H1 (cell line): Measurements from ENCODE around the gene IL17RA. TPM values are rescaled to one million over a fixed set of nuclear protein-coding genes. Genes with fewer than 3 reads are reported as not detected.

Source experiments
- CTCF ChIA-PET: fragments of 300-600 bp; sonication (Branson Sonifier 250); formaldehyde crosslinking; loops from one replicate; lab custom pipeline; 2021; ENCODE audit not compliant: partially characterized antibody; lab: Charles Lee
- POLR2A ChIA-PET: fragments of 300-600 bp; sonication (Branson Sonifier 250); formaldehyde crosslinking; loops from one replicate; lab custom pipeline; 2021; ENCODE audit warnings: inconsistent platforms; ENCODE audit not compliant: partially characterized antibody; lab: Charles Lee
- DNase-seq, 2 experiments: peaks; one replicate each; pipeline versions ENCODE4 v3.0.0 to v3.0.0-alpha.2; 2010 to 2022; ENCODE audit warnings: low spot score in 2 of 2, low read depth in 1 of 2, mixed read lengths in 1 of 2
- FAIRE-seq: peaks from 2 replicates; lab custom pipeline; 2011; peaks lifted over from hg19 to GRCh38; lab: Jason Lieb, UNC
- H2AFZ ChIP-seq: 2 replicates; pipeline ENCODE4 v1.8.1; 2012; ENCODE audit warnings: low read length, inconsistent platforms
- H2AK5ac ChIP-seq: 2 replicates; pipeline ENCODE4 v1.6.1; 2013; ENCODE audit warnings: low read depth, low read length
- H2BK120ac ChIP-seq: replicated peaks from 2 replicates; pipeline ENCODE3; 2013; ENCODE audit warnings: low read depth, low read length, inconsistent platforms
- H2BK12ac ChIP-seq: 2 replicates; pipeline ENCODE4 v1.6.1; 2013; ENCODE audit warnings: low read depth, low read length
- H2BK15ac ChIP-seq: 2 replicates; pipeline ENCODE4 v1.6.1; 2013; ENCODE audit warnings: low read length
- H2BK20ac ChIP-seq: 2 replicates; pipeline ENCODE4 v1.6.1; 2013; ENCODE audit warnings: low read length
- H2BK5ac ChIP-seq: 2 replicates; pipeline ENCODE4 v1.6.1; 2013; ENCODE audit warnings: low read depth, low read length
- H3K14ac ChIP-seq: 2 replicates; pipeline ENCODE4 v1.6.1; 2013; ENCODE audit warnings: inconsistent platforms; ENCODE audit not compliant: insufficient read length
- H3K18ac ChIP-seq: 2 replicates; pipeline ENCODE4 v1.6.1; 2013; ENCODE audit warnings: low read length; ENCODE audit errors: extremely low read depth
- H3K23ac ChIP-seq: 2 replicates; pipeline ENCODE4 v1.6.1; 2013; ENCODE audit warnings: inconsistent platforms; ENCODE audit not compliant: insufficient read length
- H3K23me2 ChIP-seq: 2 replicates; pipeline ENCODE4 v1.6.1; 2013; ENCODE audit warnings: low read depth, low read length
- H3K27ac ChIP-seq: 2 replicates; pipeline ENCODE4 v1.6.1; 2011; ENCODE audit warnings: low read depth, low read length, inconsistent platforms
- H3K27me3 ChIP-seq, 4 experiments: replicated peaks in 1 of 4; 1 replicate in 1 of 4; 2 replicates in 3 of 4; pipeline versions ENCODE4 v1.6.1 to v1.8.1; 2011 to 2013; ENCODE audit warnings: low read length in 3 of 4, mild to moderate bottlenecking in 3 of 4, inconsistent platforms in 2 of 4, mixed read lengths in 2 of 4, moderate library complexity in 1 of 4; ENCODE audit not compliant: control insufficient read depth in 3 of 4, insufficient read depth in 3 of 4; ENCODE audit errors: extremely low read depth in 1 of 4
- H3K36me3 ChIP-seq, 4 experiments: 2 replicates each; pipeline versions ENCODE4 v1.6.1 to v1.8.1; 2011 to 2013; ENCODE audit warnings: mild to moderate bottlenecking in 4 of 4, low read length in 3 of 4, moderate library complexity in 2 of 4, control low read depth in 1 of 4, inconsistent platforms in 1 of 4; ENCODE audit not compliant: insufficient read depth in 4 of 4, control insufficient read depth in 2 of 4
- H3K4ac ChIP-seq: replicated peaks from 2 replicates; pipeline ENCODE3; 2013; ENCODE audit warnings: low read length, low read depth, mixed read lengths, inconsistent platforms; ENCODE audit not compliant: insufficient read length
- H3K4me1 ChIP-seq, 4 experiments: replicated peaks in 1 of 4; 1 replicate in 1 of 4; 2 replicates in 3 of 4; pipeline versions ENCODE4 v1.6.1 to v1.8.1; 2011 to 2013; ENCODE audit warnings: low read length in 3 of 4, inconsistent platforms in 2 of 4, mixed read lengths in 1 of 4; ENCODE audit not compliant: insufficient read depth in 4 of 4, control insufficient read depth in 3 of 4
- H3K4me2 ChIP-seq, 2 experiments: 2 replicates each; pipeline versions ENCODE4 v1.6.1 to v1.8.1; 2011 to 2013; ENCODE audit warnings: low read depth in 2 of 2, low read length in 2 of 2, control low read depth in 1 of 2, inconsistent platforms in 1 of 2, mild to moderate bottlenecking in 1 of 2; ENCODE audit not compliant: insufficient read depth in 1 of 2
- H3K4me3 ChIP-seq, 4 experiments: fragments of 200-600, 300-600 bp in 1 of 4; sonication (generic), shearing (Covaris generic), sonication (Bioruptor Twin) in 1 of 4; 2 replicates each; pipeline versions ENCODE4 v1.5.1 to v1.8.1; 2011 to 2016; ENCODE audit warnings: low read length in 4 of 4, low read depth in 3 of 4, control low read depth in 2 of 4, inconsistent platforms in 2 of 4, mild to moderate bottlenecking in 2 of 4, mixed read lengths in 1 of 4, moderate library complexity in 1 of 4; ENCODE audit not compliant: insufficient read depth in 2 of 4; ENCODE audit errors: extremely low read depth in 1 of 4
- H3K56ac ChIP-seq: replicated peaks from 2 replicates; pipeline ENCODE3; 2013; ENCODE audit warnings: low read depth, mild to moderate bottlenecking, mixed read lengths, low read length, inconsistent platforms; ENCODE audit not compliant: insufficient read length
- H3K79me1 ChIP-seq: 2 replicates; pipeline ENCODE4 v1.6.1; 2013; ENCODE audit warnings: low read depth, low read length, control low read depth
- H3K79me2 ChIP-seq, 2 experiments: 2 replicates each; pipeline versions ENCODE4 v1.6.1 to v1.8.1; 2012 to 2013; ENCODE audit warnings: low read length in 2 of 2, mild to moderate bottlenecking in 2 of 2, inconsistent platforms in 1 of 2; ENCODE audit not compliant: insufficient read depth in 2 of 2, control insufficient read depth in 1 of 2
- H3K9ac ChIP-seq, 4 experiments: replicated peaks in 1 of 4; 1 replicate in 1 of 4; 2 replicates in 3 of 4; pipeline versions ENCODE4 v1.6.1 to v1.8.1; 2011 to 2013; ENCODE audit warnings: low read depth in 3 of 4, low read length in 3 of 4, control low read depth in 2 of 4, mild to moderate bottlenecking in 2 of 4, moderate library complexity in 2 of 4, inconsistent platforms in 1 of 4; ENCODE audit errors: extremely low read depth in 1 of 4
- H3K9me3 ChIP-seq, 2 experiments: 2 replicates each; pipeline versions ENCODE4 v1.6.1 to v1.8.1; 2012 to 2013; ENCODE audit warnings: mild to moderate bottlenecking in 2 of 2, moderate library complexity in 2 of 2, control low read depth in 1 of 2, inconsistent platforms in 1 of 2, low read depth in 1 of 2, low read length in 1 of 2, mixed read lengths in 1 of 2; ENCODE audit not compliant: insufficient read depth in 2 of 2
- H4K20me1 ChIP-seq, 2 experiments: replicated peaks in 1 of 2; 2 replicates each; pipeline versions ENCODE3 to v1.8.1; 2011 to 2013; ENCODE audit warnings: inconsistent platforms in 2 of 2, low read length in 2 of 2, mild to moderate bottlenecking in 1 of 2; ENCODE audit not compliant: insufficient read depth in 2 of 2, control insufficient read depth in 1 of 2
- H4K5ac ChIP-seq: 2 replicates; pipeline ENCODE4 v1.6.1; 2013; ENCODE audit warnings: low read length, low read depth, mixed read lengths, inconsistent platforms; ENCODE audit not compliant: insufficient read length
- H4K8ac ChIP-seq: 2 replicates; pipeline ENCODE4 v1.8.0; 2013; ENCODE audit warnings: mild to moderate bottlenecking, moderate library complexity, low read length, inconsistent platforms; ENCODE audit not compliant: insufficient read depth; ENCODE audit errors: extremely low read depth
- H4K91ac ChIP-seq: replicated peaks from 2 replicates; pipeline ENCODE3; 2013; ENCODE audit warnings: low read length, mixed read lengths, inconsistent platforms; ENCODE audit not compliant: insufficient read length
- E2F6 ChIP-seq: IDR thresholded peaks from 2 replicates; pipeline ENCODE4 v1.6.1; 2012; ENCODE audit warnings: inconsistent platforms
- EZH2 ChIP-seq: fragments of 200-600 bp; sonication (generic); IDR thresholded peaks from 2 replicates; pipeline ENCODE4 v1.7.1; 2012; ENCODE audit warnings: low read depth, mild to moderate bottlenecking, moderate library complexity, low read length, inconsistent platforms; ENCODE audit not compliant: severe bottlenecking
- MAX ChIP-seq: IDR thresholded peaks from 2 replicates; pipeline ENCODE4 v1.6.1; 2012; ENCODE audit warnings: inconsistent platforms
- PHF8 ChIP-seq: fragments of 200-600 bp; sonication (generic); conservative IDR thresholded peaks from 2 replicates; pipeline ENCODE4 v1.7.1; 2012; ENCODE audit warnings: low read depth, mild to moderate bottlenecking, inconsistent platforms, low read length, moderate library complexity
- RBBP5 ChIP-seq: IDR thresholded peaks from 2 replicates; pipeline ENCODE4 v1.7.1; 2012; ENCODE audit warnings: low read depth, mild to moderate bottlenecking, inconsistent platforms, low read length, moderate library complexity, borderline replicate concordance
- SIX5 ChIP-seq: IDR thresholded peaks from 2 replicates; pipeline ENCODE4 v1.6.1; 2011; ENCODE audit warnings: mild to moderate bottlenecking, low read depth, low read length
- SP4 ChIP-seq: IDR thresholded peaks from 2 replicates; pipeline ENCODE4 v1.6.1; 2012; ENCODE audit warnings: low read length, inconsistent platforms
- WGBS, 2 experiments: shearing (Covaris generic) in 1 of 2; methylation state at CpG; one replicate each; pipeline versions ENCODE4 v1.1.6 to v1.1.7; 2013 to 2015; ENCODE audit warnings: low lambda C conversion rate in 2 of 2, mixed read lengths in 2 of 2, inconsistent platforms in 1 of 2, low coverage in 1 of 2, missing lambda C conversion rate in 1 of 2; ENCODE audit not compliant: insufficient replicate concordance in 2 of 2, insufficient coverage in 1 of 2, insufficient read length in 1 of 2; ENCODE audit errors: extremely low coverage in 1 of 2, missing lambda C conversion rate in 1 of 2; 5-methylcytosine and 5-hydroxymethylcytosine counted together
- polyA plus RNA-seq, 7 experiments: library from polyadenylated mRNA; depleted of rRNA in 3 of 7; stranded (reverse) in 5 of 7; unstranded in 2 of 7; fragments of >200 nt in 5 of 7; fragments of 200-250 nt in 2 of 7; gene quantifications; 1 replicate in 5 of 7; 2 replicates in 1 of 7; 4 replicates in 1 of 7; pipeline versions ENCODE4 v1.2.1 to v1.2.3, GENCODE V29; 2011 to 2013; ENCODE audit warnings: missing spikeins in 2 of 7, mixed read lengths in 2 of 7
- total RNA-seq: library from RNA; stranded (reverse); fragmentation: NEBNext Ultra II Directional; extraction: Animal tissue kit (Norgen Biotek cat#: 25700); gene quantifications from 2 replicates; pipeline ENCODE4 v1.2.1, GENCODE V29; 2021

Gene IL17RA
- total and polyA plus RNA-seq, 2 of the 8 experiments (the other 6 are each of a cell fraction or from before 2014, with no cell fraction given): 5.6 to 9.9 TPM

DNA sequence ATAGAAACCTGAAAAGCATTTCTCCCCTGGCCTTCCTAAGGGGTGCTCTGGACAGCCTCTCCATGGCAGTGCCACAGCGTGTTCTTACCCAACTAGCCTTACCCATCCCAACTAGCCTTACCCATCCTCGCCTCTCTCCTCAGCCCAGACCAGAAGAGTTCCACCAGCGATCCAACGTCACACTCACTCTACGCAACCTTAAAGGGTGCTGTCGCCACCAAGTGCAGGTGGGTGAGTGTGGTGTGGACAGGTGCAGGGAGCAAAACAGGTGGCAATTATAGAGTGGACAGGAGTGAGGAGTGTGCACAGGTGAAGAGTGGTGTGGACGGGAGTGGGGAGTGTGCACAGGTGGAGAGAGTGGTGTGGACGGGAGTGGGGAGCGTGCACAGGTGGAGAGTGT, 18.6 kb downstream of the IL17RA start:
- Histone ChIP-seq H4K5ac (no peak overlapping the region), H3K4ac (no peak overlapping the region), H2AK5ac (no peak overlapping the region), H4K20me1 (no peaks in the 10 kb centered on the region), H4K8ac (no peak overlapping the region), H3K36me3 (peaks cover 0 to 5% (median under 1%) of the 10 kb centered on the region in 4 experiments; a peak in 3 of 8 replicates), H3K4me3 (no peak overlapping the region), H2BK20ac (no peak overlapping the region), H3K27me3 (no peaks in the 10 kb centered on the region), H3K23ac (no peak overlapping the region), H3K18ac (no peak overlapping the region), H3K9ac (no peak overlapping the region), H3K79me2 (no peaks in the 10 kb centered on the region), H3K4me1 (no peaks in the 10 kb centered on the region), H2BK5ac (no peak overlapping the region), H2BK15ac (no peak overlapping the region), H2BK12ac (no peak overlapping the region), H3K14ac (no peak overlapping the region), H3K9me3 (no peaks in the 10 kb centered on the region), H4K91ac (no peak overlapping the region), H3K56ac (no peak overlapping the region), H2BK120ac (no peak overlapping the region), H3K23me2 (no peaks in the 10 kb centered on the region), H3K4me2 (no peak overlapping the region), H2AFZ (no peak overlapping the region), H3K79me1 (no peaks in the 10 kb centered on the region; the same call in 1 of the 2 replicates), H3K27ac (no peak overlapping the region)
- no peak for DNase-seq
- TF ChIP-seq EZH2: no peak
- no peak for TF ChIP-seq SP4
- TF ChIP-seq MAX: no peak
- no peak for TF ChIP-seq E2F6
- TF ChIP-seq SIX5: no peak
- no peak for TF ChIP-seq RBBP5
- no peak for TF ChIP-seq PHF8
- WGBS, 2 experiments: 86% methylated on average over 9 of the region's 9 CpGs; no CpG with 5 or more reads in 1 of the 2 experiments
- FAIRE-seq: no peak
- ChIA-PET CTCF (interaction anchor here (1.2 kb wide), 1 partner anchor 9 kb away, joined by 3 read pairs; no protein-coding TSS in a partner anchor), POLR2A (no interaction called here)
